Measurements from ENCODE around the gene CES3.
"Not testable (repeated sequence)": the region's sequence is repeated elsewhere in the genome, so short reads cannot be mapped to it uniquely, and the experiment has no call there.

The CES3 gene

GRCh38 chr16:66973716-66974115, 12.7 kb downstream of the CES3 start:
- DNase-seq = no peak

DNA sequence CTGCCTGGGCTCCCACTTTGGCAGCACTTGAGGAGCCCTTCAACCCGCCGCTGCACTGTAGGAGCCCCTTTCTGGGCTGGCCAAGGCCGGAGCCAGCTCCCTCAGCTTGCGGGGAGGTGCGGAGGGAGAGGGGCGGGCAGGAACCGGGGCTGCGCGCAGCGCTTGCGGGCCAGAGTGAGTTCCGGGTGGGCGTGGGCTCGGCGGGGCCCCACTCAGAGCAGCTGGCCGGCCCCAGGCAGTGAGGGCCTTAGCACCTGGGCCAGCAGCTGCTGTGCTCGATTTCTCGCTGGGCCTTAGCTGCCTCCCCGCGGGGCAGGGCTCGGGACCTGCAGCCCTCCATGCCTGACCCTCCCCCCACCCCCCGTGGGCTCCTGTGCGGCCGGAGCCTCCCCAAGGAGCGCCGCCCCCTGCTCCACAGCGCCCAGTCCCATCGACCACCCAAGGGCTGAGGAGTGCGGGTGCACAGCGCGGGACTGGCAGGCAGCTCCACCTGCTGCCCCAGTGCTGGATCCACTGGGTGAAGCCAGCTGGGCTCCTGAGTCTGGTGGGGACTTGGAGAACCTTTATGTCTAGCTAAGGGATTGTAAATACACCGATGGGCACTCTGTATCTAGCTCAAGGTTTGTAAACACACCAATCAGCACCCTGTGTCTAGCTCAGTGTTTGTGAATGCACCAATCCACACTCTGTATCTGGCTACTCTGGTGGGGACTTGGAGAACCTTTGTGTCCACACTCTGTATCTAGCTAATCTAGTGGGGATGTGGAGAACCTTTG, 13.3 kb downstream of the CES3 start:
- DNase-seq = not testable (repeated sequence)

- DNase-seq = not testable (repeated sequence)
Observed at GRCh38 chr16:66974932-66975246, 13.8 kb downstream of the CES3 start.

- DNase-seq = no peak
Observed at GRCh38 chr16:66975302-66975893, 14.3 kb downstream of the CES3 start.

GRCh38 chr16:66976746-66977145, 15.7 kb downstream of the CES3 start:
- no peak for DNase-seq

DNA sequence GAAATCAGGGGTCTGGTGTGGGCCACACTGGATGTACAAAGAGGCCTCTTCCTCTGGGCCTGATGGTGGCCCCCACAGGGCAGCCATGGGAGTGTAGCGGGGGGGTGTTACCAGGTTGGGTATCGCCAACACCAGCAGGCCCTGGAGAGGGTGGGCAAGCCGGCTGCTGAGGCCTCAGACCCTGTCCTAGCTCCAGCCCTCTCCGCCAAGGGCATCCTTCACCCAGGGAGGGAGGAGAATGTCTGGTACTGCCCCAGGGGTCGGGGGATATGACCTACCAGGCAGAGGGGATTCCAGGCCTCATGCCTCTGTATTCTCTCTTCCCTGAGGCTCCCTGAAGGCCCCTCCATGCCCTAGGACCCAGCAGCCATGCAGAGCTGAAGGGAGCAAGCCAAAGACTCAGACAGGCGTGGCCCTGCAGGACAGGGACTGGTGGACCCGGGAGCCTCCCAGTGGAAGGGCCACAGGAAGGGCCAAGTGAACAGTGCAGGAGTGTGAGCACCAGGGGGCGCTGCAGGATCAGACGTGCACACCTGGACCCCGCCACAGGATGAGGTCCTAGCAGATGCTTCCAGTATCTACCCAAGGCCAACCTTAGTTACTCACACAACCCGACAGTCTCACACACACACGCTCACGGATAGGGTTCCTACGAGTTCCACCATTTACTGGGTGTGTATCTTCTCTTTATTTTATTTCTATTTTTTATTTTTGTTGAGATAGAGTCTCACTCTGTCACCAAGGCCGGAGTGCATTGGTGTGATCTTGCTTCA, 16.5 kb downstream of the CES3 start:
- DNase-seq = peak; percentile 21

GRCh38 chr16:66979011-66979717, 18.1 kb downstream of the CES3 start:
- DNase-seq = no peak

GRCh38 chr16:66983033-66983432, 22.0 kb downstream of the CES3 start:
- DNase-seq = no peak

- no peak for DNase-seq
Observed at GRCh38 chr16:66984892-66985311, 23.8 kb downstream of the CES3 start.

GRCh38 chr16:66986559-66986958, 25.5 kb downstream of the CES3 start:
- no peak for DNase-seq

DNA sequence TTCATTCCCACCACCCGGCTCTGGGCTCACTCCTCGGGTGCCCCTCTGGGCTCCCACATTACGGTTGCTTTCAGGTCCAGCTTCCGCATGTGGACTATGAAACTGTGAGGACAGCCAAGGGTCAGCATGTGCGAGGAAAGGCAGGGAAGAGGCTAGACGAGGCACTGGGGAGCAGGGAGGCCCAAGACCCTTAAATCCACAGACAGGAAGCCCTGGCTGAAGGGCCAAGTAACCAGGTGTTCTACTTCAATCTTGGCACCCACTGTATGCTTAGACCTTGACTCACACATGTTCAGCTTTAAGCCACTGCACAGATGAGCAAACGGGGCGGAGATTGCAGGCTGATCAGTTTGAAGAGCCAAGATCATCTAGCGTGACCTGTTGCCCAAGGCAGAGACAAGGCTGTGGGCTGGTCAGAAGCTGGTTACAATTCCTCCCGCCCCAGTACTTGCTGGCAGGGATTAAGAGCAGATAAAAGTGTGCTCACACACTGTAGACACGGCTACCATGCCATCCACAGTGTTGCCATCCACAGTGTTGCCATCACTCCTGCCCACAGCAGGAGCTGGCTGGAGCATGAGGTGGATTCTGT, 27.2 kb downstream of the CES3 start, which contains the start of gene CES4A:
Gene CES4A (plus strand): TSS at position 393 of the 592 bp plus-strand sequence. CDS start 184 bp downstream, at position 577.
- no peak for DNase-seq

DNA sequence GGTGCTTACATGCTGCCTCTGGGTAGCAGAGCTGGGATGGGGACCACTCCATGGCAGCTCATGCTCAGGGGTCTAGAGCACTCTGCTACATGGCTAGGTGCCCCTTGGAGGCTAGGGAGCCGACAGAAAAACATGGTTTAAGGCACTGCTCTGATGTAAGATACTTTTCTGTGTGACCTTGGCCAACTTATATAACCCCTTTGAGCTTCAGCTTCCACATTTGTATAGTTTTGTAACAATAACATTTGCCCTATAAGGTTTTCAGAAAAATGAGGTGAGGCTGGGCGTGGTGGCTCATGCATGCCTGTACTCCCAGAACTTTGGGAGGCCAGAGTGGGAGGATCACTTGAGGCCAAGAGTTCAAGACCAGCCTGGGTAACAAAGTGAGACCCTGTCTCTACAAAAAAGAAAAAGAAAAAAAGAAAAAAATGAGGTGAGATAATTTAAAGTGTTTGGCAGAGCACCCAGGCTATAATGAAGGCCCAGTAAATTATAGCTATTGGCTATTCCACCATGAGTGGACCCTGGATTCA, 30.5 kb downstream of the CES3 start:
- DNase-seq = no peak

DNA sequence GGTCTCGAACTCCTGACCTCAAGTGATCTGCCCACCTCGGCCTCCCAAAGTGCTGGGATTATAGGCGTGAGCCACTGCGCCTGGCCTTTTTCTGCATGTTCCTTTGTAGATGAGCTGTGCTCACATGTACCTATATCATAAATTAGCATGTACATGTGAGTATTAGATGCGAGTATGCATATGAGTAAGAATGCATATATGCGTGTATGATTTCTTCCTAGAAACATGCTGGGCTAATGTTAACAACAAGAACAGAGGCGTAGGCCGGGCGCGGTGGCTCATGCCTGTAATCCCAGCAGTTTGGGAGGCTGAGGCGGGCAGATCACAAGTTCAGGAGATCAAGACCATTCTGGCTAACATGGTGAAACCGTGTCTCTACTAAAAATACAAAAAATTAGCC, 32.5 kb downstream of the CES3 start:
- not testable (repeated sequence) for DNase-seq

DNA sequence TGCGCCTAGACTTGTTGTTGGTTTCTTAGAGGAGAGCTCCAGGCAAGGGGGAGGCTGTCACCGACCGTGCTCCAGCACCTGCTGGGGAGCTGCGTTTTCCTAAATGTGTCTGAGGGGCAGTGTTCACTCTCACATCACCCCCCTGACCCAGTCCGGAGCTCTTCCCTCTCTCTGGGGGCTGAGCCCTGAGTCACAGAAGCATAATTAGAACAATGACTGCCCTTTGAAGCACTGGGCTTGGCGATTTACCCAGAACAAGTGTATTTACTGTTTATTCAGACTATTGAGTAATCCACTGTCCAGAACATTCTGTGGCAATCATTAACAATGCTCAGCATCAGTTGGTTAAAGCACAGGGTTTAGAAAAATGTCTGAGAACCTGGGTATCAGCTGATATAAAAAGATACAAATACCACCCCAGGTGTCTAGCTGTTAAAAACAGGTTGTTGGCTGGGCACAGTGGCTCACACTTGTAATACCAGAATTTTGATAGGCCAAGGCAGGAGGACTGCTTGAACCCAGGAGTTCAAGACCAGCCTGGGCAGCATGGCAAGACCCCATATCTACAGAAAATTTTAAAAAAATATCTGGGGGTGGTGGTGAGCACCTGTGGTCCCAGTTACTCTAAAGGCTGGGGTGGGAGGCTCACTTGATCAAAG, 35.4 kb downstream of the CES3 start:
- no peak for DNase-seq

DNA sequence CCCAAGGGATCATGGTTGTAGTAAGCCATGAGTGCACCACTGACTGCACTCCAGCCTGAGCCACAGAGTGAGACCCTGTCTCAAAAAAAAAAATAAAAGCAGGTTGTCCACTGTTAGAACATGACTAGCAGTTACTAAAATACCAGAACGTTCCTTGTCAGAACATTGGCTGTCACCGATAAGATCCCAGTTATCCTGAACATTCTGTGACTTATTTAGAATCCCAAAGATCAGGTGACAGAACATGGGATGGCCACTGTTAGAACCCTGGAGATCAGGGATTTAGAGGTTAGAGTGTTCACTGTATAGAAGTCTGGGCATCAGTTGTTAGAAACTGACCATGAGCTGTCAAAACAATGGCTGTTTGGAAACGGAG, 35.9 kb downstream of the CES3 start:
- no peak for DNase-seq

DNA sequence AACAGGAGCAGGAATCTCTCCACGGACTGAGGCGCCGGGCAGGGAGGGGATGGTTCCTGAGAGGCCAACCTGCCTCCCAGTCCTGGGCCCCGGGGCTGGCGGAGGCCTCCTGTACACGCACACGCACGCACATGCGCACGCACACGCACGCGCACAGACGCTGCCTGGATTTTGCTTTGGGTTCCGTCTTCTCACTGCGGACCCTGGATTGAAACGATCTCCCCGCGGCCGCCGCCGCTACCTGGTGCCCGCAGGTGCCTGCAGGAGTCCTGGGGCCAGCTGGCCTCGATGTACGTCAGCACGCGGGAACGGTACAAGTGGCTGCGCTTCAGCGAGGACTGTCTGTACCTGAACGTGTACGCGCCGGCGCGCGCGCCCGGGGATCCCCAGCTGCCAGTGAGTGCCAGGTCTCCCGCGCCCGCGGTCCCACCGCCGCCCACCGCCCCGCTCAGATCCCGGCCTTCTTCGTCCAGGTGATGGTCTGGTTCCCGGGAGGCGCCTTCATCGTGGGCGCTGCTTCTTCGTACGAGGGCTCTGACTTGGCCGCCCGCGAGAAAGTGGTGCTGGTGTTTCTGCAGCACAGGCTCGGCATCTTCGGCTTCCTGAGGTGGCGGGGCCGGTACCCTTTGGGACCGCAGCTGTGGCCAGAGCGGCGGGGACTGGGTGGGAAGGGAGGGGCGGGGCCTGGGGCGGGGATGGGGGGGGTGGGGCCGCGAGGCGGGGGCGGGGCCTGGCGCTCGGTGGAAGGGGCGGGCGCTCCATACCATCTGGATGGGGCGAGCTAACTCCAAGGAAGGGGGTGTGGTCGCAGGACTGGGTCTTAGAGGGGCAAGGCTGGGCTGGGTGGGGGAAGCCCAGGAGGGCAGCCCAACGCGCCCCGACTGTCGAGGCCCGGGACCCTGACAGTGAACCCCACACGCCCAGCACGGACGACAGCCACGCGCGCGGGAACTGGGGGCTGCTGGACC, 39.6 kb downstream of the CES3 start:
- DNase-seq = no peak

- DNase-seq = no peak
Observed at GRCh38 chr16:67001726-67002125, 40.7 kb downstream of the CES3 start.

GRCh38 chr16:67006930-67007658, 46.0 kb downstream of the CES3 start:
- no peak for DNase-seq

DNA sequence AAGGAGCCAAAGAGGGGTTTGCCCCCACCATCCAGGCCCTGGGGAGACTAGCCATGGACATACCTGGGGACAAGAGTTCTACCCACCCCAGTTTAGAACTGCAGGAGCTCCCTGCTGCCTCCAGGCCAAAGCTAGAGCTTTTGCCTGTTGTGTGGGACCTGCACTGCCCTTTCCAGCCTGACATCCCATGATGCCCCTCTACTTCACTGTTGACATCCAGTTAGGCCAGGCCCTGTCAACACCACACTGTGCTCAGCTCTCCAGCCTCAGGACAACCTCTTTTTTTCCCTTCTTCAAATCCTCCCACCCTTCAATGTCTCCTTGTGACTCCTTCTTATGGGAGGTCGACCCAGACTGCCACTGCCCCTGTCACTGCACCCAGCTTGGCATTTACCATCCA, 48.1 kb downstream of the CES3 start:
- DNase-seq = no peak

GRCh38 chr16:67011274-67011673, 50.2 kb downstream of the CES3 start:
- DNase-seq = no peak

All from NCI-H187 treated with DMSO at 0.1 percent for 48 hours (cell line).